ENCODE results near the gene CRIM1. TPM values are rescaled to one million over a fixed set of nuclear protein-coding genes. Genes with fewer than 3 reads are reported as not detected.

The CRIM1 gene
- total RNA-seq, 1 donor from 2014 or later: 35.3 TPM

- Histone ChIP-seq H3K27me3 (ENCODE audit: control insufficient read depth, insufficient read depth, low read length) (no peaks in the 10 kb centered on the region), H3K4me3 (ENCODE audit: low read depth, low read length) (no peak overlapping the region), H3K36me3 (ENCODE audit: control insufficient read depth, insufficient read depth, low read length) (peaks cover 3% of the 10 kb centered on the region)
- FAIRE-seq: no peak
- DNase-seq (ENCODE audit: low read depth): no peak
- TF ChIP-seq CTCF (IDR thresholded peaks at IDR 0.05; ENCODE audit: insufficient read depth, low read length, severe bottlenecking): no peak
Observed at GRCh38 chr2:36383726-36384125, 28.1 kb downstream of the CRIM1 start.

GRCh38 chr2:36384454-36384853 lies 28.9 kb downstream of the CRIM1 start:
- H3K27me3 ChIP-seq (ENCODE audit: control insufficient read depth, insufficient read depth, low read length): no peaks in the 10 kb centered on the region
- no peak for DNase-seq (ENCODE audit: low read depth)
- no peak for FAIRE-seq

GRCh38 chr2:36385603-36386002 lies 30.0 kb downstream of the CRIM1 start:
- TF ChIP-seq CTCF (IDR thresholded peaks at IDR 0.05; ENCODE audit: insufficient read depth, low read length, severe bottlenecking): no peak
- no peak for DNase-seq (ENCODE audit: low read depth)
- Histone ChIP-seq H3K36me3 (ENCODE audit: control insufficient read depth, insufficient read depth, low read length) (no peaks in the 10 kb centered on the region), H3K27me3 (ENCODE audit: control insufficient read depth, insufficient read depth, low read length) (no peaks in the 10 kb centered on the region), H3K4me3 (ENCODE audit: low read depth, low read length) (no peak overlapping the region)
- no peak for FAIRE-seq

More at GRCh38 chr2:36384454-36384853, 28.9 kb downstream of the CRIM1 start:
- Histone ChIP-seq H3K36me3 (ENCODE audit: control insufficient read depth, insufficient read depth, low read length) (peaks cover 3% of the 10 kb centered on the region), H3K4me3 (ENCODE audit: low read depth, low read length) (no peak overlapping the region)
- no peak for TF ChIP-seq CTCF (IDR thresholded peaks at IDR 0.05; ENCODE audit: insufficient read depth, low read length, severe bottlenecking)

GRCh38 chr2:36387258-36387916 lies 31.8 kb downstream of the CRIM1 start:
- Histone ChIP-seq H3K4me3 (ENCODE audit: low read depth, low read length) (no peak overlapping the region), H3K36me3 (ENCODE audit: control insufficient read depth, insufficient read depth, low read length) (no peaks in the 10 kb centered on the region), H3K27me3 (ENCODE audit: control insufficient read depth, insufficient read depth, low read length) (no peaks in the 10 kb centered on the region)
- peak; percentile 30 for DNase-seq (ENCODE audit: low read depth)
- FAIRE-seq: no peak
- TF ChIP-seq CTCF (IDR thresholded peaks at IDR 0.05; ENCODE audit: insufficient read depth, low read length, severe bottlenecking): no peak

GRCh38 chr2:36388472-36388871 lies 32.9 kb downstream of the CRIM1 start:
- Histone ChIP-seq H3K36me3 (ENCODE audit: control insufficient read depth, insufficient read depth, low read length) (no peaks in the 10 kb centered on the region), H3K27me3 (ENCODE audit: control insufficient read depth, insufficient read depth, low read length) (no peaks in the 10 kb centered on the region), H3K4me3 (ENCODE audit: low read depth, low read length) (no peak overlapping the region)
- no peak for DNase-seq (ENCODE audit: low read depth)
- no peak for TF ChIP-seq CTCF (IDR thresholded peaks at IDR 0.05; ENCODE audit: insufficient read depth, low read length, severe bottlenecking)
- no peak for FAIRE-seq

- no peaks in the 10 kb centered on the region for H3K36me3 ChIP-seq (ENCODE audit: control insufficient read depth, insufficient read depth, low read length)
- no peaks in the 10 kb centered on the region for H3K27me3 ChIP-seq (ENCODE audit: control insufficient read depth, insufficient read depth, low read length)
- TF ChIP-seq CTCF (IDR thresholded peaks at IDR 0.05; ENCODE audit: insufficient read depth, low read length, severe bottlenecking): no peak
- H3K4me3 ChIP-seq (ENCODE audit: low read depth, low read length): no peak overlapping the region
- DNase-seq (ENCODE audit: low read depth): no peak
- FAIRE-seq: no peak
Observed at GRCh38 chr2:36389091-36389564, 33.5 kb downstream of the CRIM1 start.

Data from bronchial epithelial cell (primary cell).